Erythroblast (primary cell): ENCODE data around the gene CA6.
"Not testable (repeated sequence)": the region's sequence is repeated elsewhere in the genome, so short reads cannot be mapped to it uniquely, and the experiment has no call there.

Experiments used
- DNase-seq, 2 experiments: peaks; one replicate each; lab custom pipeline; 2025; lab: John Stamatoyannopoulos, UW
- GATA1 ChIP-seq: IDR thresholded peaks from 2 replicates; pipeline ENCODE4 v1.6.1; 2011; ENCODE audit warnings: low read depth, mild to moderate bottlenecking, control low read depth, low read length, moderate library complexity
- POLR2A ChIP-seq: IDR thresholded peaks from 2 replicates; pipeline ENCODE4 v1.6.1; 2011; ENCODE audit warnings: mild to moderate bottlenecking, low read length

Gene CA6

GRCh38 chr1:8941906-8942305, 3.8 kb upstream of the CA6 start:
- DNase-seq: no peak
- no peak for TF ChIP-seq POLR2A
- no peak for TF ChIP-seq GATA1

GRCh38 chr1:8943498-8944405, 1.9 kb upstream of the CA6 start:
- no peak for TF ChIP-seq GATA1
- no peak for TF ChIP-seq POLR2A
- DNase-seq: no peak

GRCh38 chr1:8947127-8947691, 1.5 kb downstream of the CA6 start:
- TF ChIP-seq GATA1: no peak
- TF ChIP-seq POLR2A: no peak
- DNase-seq: no peak

- DNase-seq: no peak
- TF ChIP-seq POLR2A: no peak
- TF ChIP-seq GATA1: no peak
Measured at GRCh38 chr1:8950309-8950708, 4.6 kb downstream of the CA6 start.

GRCh38 chr1:8951231-8951630, 5.6 kb downstream of the CA6 start:
- DNase-seq: no peak
- TF ChIP-seq POLR2A: no peak

- no peak for TF ChIP-seq POLR2A
- TF ChIP-seq GATA1: no peak
- DNase-seq: no peak
Measured at GRCh38 chr1:8955406-8955805, 9.7 kb downstream of the CA6 start.

- TF ChIP-seq GATA1: no peak
- TF ChIP-seq POLR2A: no peak
- no peak for DNase-seq
Measured at GRCh38 chr1:8956461-8957349, 11.0 kb downstream of the CA6 start.

- DNase-seq: peak; percentile 33 to 47
- TF ChIP-seq GATA1 (no peak), POLR2A (no peak)
Measured at GRCh38 chr1:8962812-8963530, 17.3 kb downstream of the CA6 start.

- DNase-seq: no peak
- TF ChIP-seq POLR2A: no peak
- no peak for TF ChIP-seq GATA1
Measured at GRCh38 chr1:8963963-8964362, 18.3 kb downstream of the CA6 start.

- DNase-seq: no peak
Measured at GRCh38 chr1:8965121-8965820, 19.6 kb downstream of the CA6 start.

GRCh38 chr1:8966606-8967005, 20.9 kb downstream of the CA6 start:
- no peak for TF ChIP-seq GATA1
- TF ChIP-seq POLR2A: no peak
- no peak for DNase-seq

More at GRCh38 chr1:8965121-8965820, 19.6 kb downstream of the CA6 start:
- TF ChIP-seq GATA1 (no peak), POLR2A (no peak)

- not testable (repeated sequence) for DNase-seq
Measured at GRCh38 chr1:8968902-8969301, 23.2 kb downstream of the CA6 start.

GRCh38 chr1:8969937-8970336, 24.3 kb downstream of the CA6 start:
- DNase-seq: no peak
- TF ChIP-seq POLR2A: no peak
- no peak for TF ChIP-seq GATA1
